GM19372 (cell line): Measurements from ENCODE around the gene TMEM87A.

Source experiments
- ATAC-seq: cut with Tn5 transposase; IDR thresholded peaks from one replicate; pipeline ENCODE4 v1.9.1; 2021; ENCODE audit warnings: mild to moderate bottlenecking, low read depth, moderate library complexity; ENCODE audit not compliant: unreplicated experiment

TMEM87A gene

DNA sequence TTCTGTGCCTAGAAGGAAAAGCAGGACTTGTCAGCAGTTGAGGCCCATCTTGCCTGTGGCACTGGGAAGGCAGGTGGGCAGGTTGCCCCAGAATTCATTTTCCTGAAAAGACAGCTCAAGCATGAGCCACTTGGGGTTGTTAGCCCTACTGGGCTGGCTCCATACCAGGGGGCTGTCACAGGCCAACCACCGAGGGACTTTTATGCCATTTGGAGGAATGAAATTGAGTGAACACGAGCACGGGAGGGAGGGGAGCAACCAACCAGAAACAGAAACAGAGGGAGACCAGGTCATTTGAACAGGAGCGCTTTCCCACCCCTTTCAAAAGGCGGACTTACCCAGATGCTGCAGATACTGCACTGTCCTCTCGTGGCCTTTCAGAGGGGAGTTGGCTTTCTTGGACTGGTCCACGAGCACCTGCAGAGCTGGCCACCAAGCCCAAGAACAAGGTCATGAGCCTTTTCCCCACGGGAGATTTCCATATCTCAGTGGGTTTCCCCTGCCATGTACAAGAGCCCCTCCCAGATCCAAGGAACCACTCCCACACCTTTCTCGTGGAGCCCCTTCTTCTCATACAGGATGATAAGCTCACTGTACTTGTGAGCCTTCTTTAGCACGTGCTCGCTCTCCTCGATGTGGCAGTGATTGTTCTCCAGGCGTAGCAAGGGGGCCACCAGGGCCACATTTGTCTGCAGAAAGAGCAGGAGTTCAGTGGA is 106.8 kb downstream of the TMEM87A start:
- ATAC-seq = no peak

DNA sequence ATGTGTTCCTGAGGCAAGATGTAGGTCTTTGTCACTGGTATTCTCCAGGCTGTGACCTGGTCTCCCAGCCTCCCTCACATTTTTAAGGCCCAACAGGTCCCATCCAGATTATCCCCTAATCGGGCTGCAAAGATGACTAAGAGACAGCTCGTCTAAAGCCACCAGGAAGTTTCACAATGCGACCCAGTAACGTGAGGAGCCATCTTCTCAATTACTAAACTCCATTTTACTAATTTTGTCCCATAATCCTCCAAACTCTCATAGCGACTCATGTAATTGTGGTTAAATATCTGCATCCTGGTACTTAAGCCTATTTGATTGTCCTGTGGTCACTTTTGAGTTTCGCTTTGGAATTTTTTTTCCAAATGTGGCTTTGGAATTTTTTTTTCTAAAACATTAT is 108.1 kb downstream of the TMEM87A start:
- no peak for ATAC-seq

DNA sequence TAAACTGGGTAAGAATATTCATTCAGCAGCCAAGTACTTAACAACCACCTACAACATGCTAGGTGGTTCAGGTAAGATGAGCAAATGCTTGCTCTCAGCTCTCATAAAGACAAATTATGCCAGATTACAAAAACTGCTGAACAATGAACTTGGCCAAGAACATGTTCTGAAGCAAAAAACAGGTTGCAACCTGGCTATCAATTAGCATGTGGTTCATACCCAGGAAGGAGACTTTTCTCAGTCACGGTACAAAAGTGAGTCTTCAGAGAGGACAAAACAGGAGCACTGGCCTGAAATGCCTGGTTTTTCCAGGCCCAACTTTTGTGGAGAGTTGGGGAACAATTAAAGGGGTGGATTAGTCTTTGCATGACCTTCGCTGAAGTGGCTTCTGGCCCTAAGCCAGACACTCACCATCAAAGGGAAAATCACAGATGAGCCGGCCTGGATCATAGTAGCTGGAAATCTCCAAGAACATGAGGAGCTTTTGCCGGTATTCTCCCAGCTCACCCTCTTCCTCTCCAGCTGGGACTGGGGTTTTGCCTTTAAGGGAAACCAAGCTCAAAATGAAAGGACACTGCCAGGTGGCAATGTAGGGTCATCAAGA is 109.2 kb downstream of the TMEM87A start:
- ATAC-seq = no peak

DNA sequence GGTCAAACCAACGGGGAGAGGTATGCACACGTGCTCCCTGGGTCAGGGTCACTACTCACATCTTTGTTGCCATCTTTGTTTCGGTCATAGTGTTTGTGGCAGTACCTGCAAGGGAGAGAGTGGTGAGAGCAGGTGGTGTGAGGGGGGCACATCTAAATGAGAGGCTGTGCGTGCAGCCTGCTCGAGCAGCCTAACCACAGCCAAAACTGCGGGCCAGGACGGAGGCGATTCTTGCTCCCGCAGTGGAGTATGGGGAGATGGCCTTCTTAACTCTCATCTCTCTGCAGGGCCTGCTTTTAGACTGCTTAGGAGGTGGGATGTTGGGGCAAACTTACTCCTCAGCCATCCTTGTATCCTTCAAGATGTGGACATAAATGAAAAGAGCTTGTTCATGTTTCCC is 109.9 kb downstream of the TMEM87A start:
- ATAC-seq = no peak
